HCT116 (cell line): ENCODE measurements around the gene SDR42E2. TPM values are rescaled to one million over a fixed set of nuclear protein-coding genes. Genes with fewer than 3 reads are reported as not detected.

ENCODE experiments used
- ATAC-seq: fragments of 200-7000 bp; cut with Tn5 transposase; 2 replicates; pipeline ENCODE4 v1.9.1; 2020; ENCODE audit warnings: mild to moderate bottlenecking, moderate library complexity
- BruUV-seq: library from RNA; stranded (reverse); fragments of 400-500 nt; replicated peaks from 2 replicates; lab custom pipeline; 2021; lab: Mats Ljungman, UMichigan
- CTCF ChIA-PET: fragments of 300-600 bp; sonication (Branson Sonifier 250); formaldehyde crosslinking; loops from one replicate; lab custom pipeline; 2021; ENCODE audit warnings: antibody characterized with exemption; lab: Charles Lee
- POLR2A ChIA-PET: fragments of 300-600, 350-600 bp; sonication (Branson Sonifier 250); formaldehyde crosslinking; loops from one replicate; lab custom pipeline; 2021; ENCODE audit warnings: antibody characterized with exemption; lab: Charles Lee
- RAD21 ChIA-PET, 2 experiments: fragments of 300-600 bp; sonication (Branson Sonifier 250); formaldehyde crosslinking; loops; one replicate each; lab custom pipeline; 2023; ENCODE audit warnings: low total read pairs in 2 of 2; ENCODE audit not compliant: uncharacterized antibody in 2 of 2, unreplicated experiment in 2 of 2, low non-redundant PET in 1 of 2; lab: Charles Lee
- DNase-seq: peaks from one replicate; pipeline ENCODE4 v3.0.0-alpha.2; 2010; ENCODE audit warnings: low read depth, low spot score
- H2AFZ ChIP-seq: fragments of 200-600 bp; shearing (Covaris generic), sonication (generic); 2 replicates; pipeline ENCODE4 v1.6.1; 2017; ENCODE audit warnings: low read depth, mixed run types, mixed read lengths, antibody characterized with exemption, low read length; ENCODE audit not compliant: poor library complexity, severe bottlenecking
- H3K27ac ChIP-seq: 2 replicates; pipeline ENCODE4 v1.5.1; 2012; ENCODE audit warnings: low read depth, low read length
- H3K27me3 ChIP-seq: fragments of 200-600 bp; sonication (generic); 2 replicates; pipeline ENCODE4 v1.6.1; 2016; ENCODE audit warnings: mixed run types, low read length, mixed read lengths; ENCODE audit not compliant: insufficient read depth
- H3K36me3 ChIP-seq, 2 experiments: fragments of 200-500 bp in 1 of 2; fragments of 200-600 bp in 1 of 2; sonication (Bioruptor generic) in 1 of 2; sonication (generic) in 1 of 2; 2 replicates each; pipeline versions ENCODE4 v1.5.1 to v1.6.1; 2014 to 2016; ENCODE audit warnings: low read length in 2 of 2, inconsistent platforms in 1 of 2, mixed read lengths in 1 of 2, mixed run types in 1 of 2; ENCODE audit not compliant: insufficient read depth in 2 of 2, control insufficient read depth in 1 of 2
- H3K4me1 ChIP-seq, 2 experiments: fragments of 200-600 bp in 1 of 2; sonication (generic) in 1 of 2; 2 replicates each; pipeline versions ENCODE4 v1.5.1 to v1.6.1; 2012 to 2017; ENCODE audit warnings: low read length in 2 of 2, inconsistent platforms in 1 of 2, mild to moderate bottlenecking in 1 of 2, mixed read lengths in 1 of 2, mixed run types in 1 of 2, moderate library complexity in 1 of 2; ENCODE audit not compliant: insufficient read depth in 2 of 2, control insufficient read depth in 1 of 2
- H3K4me2 ChIP-seq: fragments of 200-600 bp; sonication (generic); 2 replicates; pipeline ENCODE4 v1.6.1; 2017; ENCODE audit warnings: mixed run types, low read length, mixed read lengths
- H3K4me3 ChIP-seq, 2 experiments: fragments of 200-600 bp in 1 of 2; sonication (generic) in 1 of 2; replicated peaks in 1 of 2; 2 replicates each; pipeline ENCODE4 v1.5.1; 2011 to 2016; ENCODE audit warnings: low read length in 2 of 2, control low read depth in 1 of 2, low read depth in 1 of 2, mild to moderate bottlenecking in 1 of 2, mixed read lengths in 1 of 2, mixed run types in 1 of 2
- H3K79me2 ChIP-seq: fragments of 200-600 bp; sonication (generic); 2 replicates; pipeline ENCODE4 v1.6.1; 2017; ENCODE audit warnings: mild to moderate bottlenecking, mixed run types, low read length, moderate library complexity, mixed read lengths; ENCODE audit not compliant: insufficient read depth
- H3K9ac ChIP-seq: fragments of 200-600 bp; sonication (generic); 2 replicates; pipeline ENCODE4 v1.6.1; 2016; ENCODE audit warnings: low read length, mixed read lengths
- H3K9me2 ChIP-seq: fragments of 200-600 bp; sonication (generic), shearing (Covaris generic); 2 replicates; pipeline ENCODE4 v1.6.1; 2017; ENCODE audit warnings: mixed run types, mild to moderate bottlenecking, moderate library complexity; ENCODE audit not compliant: insufficient read depth
- H3K9me3 ChIP-seq, 2 experiments: fragments of 200-500 bp in 1 of 2; fragments of 200-600 bp in 1 of 2; sonication (Bioruptor generic) in 1 of 2; sonication (generic) in 1 of 2; 2 replicates each; pipeline ENCODE4 v1.6.1; 2014 to 2017; ENCODE audit warnings: low read length in 2 of 2, mixed read lengths in 2 of 2, inconsistent platforms in 1 of 2, low read depth in 1 of 2, mild to moderate bottlenecking in 1 of 2, mixed run types in 1 of 2, moderate library complexity in 1 of 2; ENCODE audit not compliant: control insufficient read depth in 1 of 2, insufficient read depth in 1 of 2
- H4K20me1 ChIP-seq: fragments of 200-600 bp; sonication (generic), shearing (Covaris generic); 2 replicates; pipeline ENCODE4 v1.6.1; 2017; ENCODE audit warnings: mixed run types, mild to moderate bottlenecking, moderate library complexity; ENCODE audit not compliant: insufficient read depth
- ATF3 ChIP-seq: IDR thresholded peaks from 2 replicates; pipeline ENCODE4 v1.6.1; 2012
- CEBPB ChIP-seq: IDR thresholded peaks from 2 replicates; pipeline ENCODE4 v1.6.1; 2012; ENCODE audit warnings: low read depth
- EGR1 ChIP-seq: IDR thresholded peaks from 2 replicates; pipeline ENCODE4 v1.6.1; 2012; ENCODE audit warnings: low read depth
- ELF1 ChIP-seq: IDR thresholded peaks from 2 replicates; pipeline ENCODE4 v1.6.1; 2012; ENCODE audit warnings: low read depth, borderline replicate concordance
- EZH2 ChIP-seq: fragments of 200-600 bp; sonication (generic); IDR thresholded peaks from 2 replicates; pipeline ENCODE4 v1.6.1; 2017; ENCODE audit warnings: antibody characterized with exemption, mixed run types
- POLR2A ChIP-seq: IDR thresholded peaks from 2 replicates; pipeline ENCODE4 v1.7.0; 2011; ENCODE audit warnings: borderline replicate concordance; ENCODE audit not compliant: insufficient read depth, insufficient read length; ENCODE audit errors: extremely low read depth
- POLR2AphosphoS5 ChIP-seq: IDR thresholded peaks from 2 replicates; pipeline ENCODE4 v1.6.1; 2011; ENCODE audit warnings: mild to moderate bottlenecking, low read depth, low read length, moderate library complexity
- RAD21 ChIP-seq: IDR thresholded peaks from 2 replicates; pipeline ENCODE4 v1.6.1; 2012; ENCODE audit warnings: low read depth, mild to moderate bottlenecking
- SIN3A ChIP-seq: IDR thresholded peaks from 2 replicates; pipeline ENCODE4 v1.6.1; 2012; ENCODE audit warnings: low read depth
- TCF7L2 ChIP-seq: IDR thresholded peaks from 2 replicates; pipeline ENCODE4 v1.7.0; 2011; ENCODE audit warnings: borderline replicate concordance, inconsistent platforms; ENCODE audit not compliant: insufficient read depth, insufficient read length; ENCODE audit errors: extremely low read depth
- YY1 ChIP-seq: IDR thresholded peaks from 2 replicates; pipeline ENCODE4 v1.6.1; 2011; ENCODE audit warnings: low read length, low read depth, moderate library complexity, mild to moderate bottlenecking; ENCODE audit not compliant: insufficient replicate concordance; ENCODE audit errors: extremely low read depth
- ZFX ChIP-seq: fragments of 450-650 bp; IDR thresholded peaks from 2 replicates; pipeline ENCODE4 v1.6.1; 2017
- ZNF274 ChIP-seq: fragments of 200-500 bp; sonication (Bioruptor generic); IDR thresholded peaks from 2 replicates; pipeline ENCODE4 v1.6.1; 2014; ENCODE audit warnings: mild to moderate bottlenecking, low read depth, low read length, inconsistent platforms
- intact Hi-C: fragments of 100-400 bp; cut with micrococcal nuclease; formaldehyde crosslinking; loops from 2 replicates; pipeline ENCODE4 v1.10.0; 2022
- total RNA-seq: library from RNA; stranded (reverse); gene quantifications from one replicate; pipeline ENCODE4 v1.2.1, GENCODE V29; 2021; ENCODE audit not compliant: unreplicated experiment
- TF ChIP-seq, protein P1 (sequence below): IDR thresholded peaks from 2 replicates; pipeline ENCODE4 v1.6.1; 2012; ENCODE audit warnings: low read depth
- TF ChIP-seq, protein P2 (sequence below): IDR thresholded peaks from 2 replicates; pipeline ENCODE4 v1.6.1; 2011; ENCODE audit warnings: mild to moderate bottlenecking, low read length, moderate library complexity; ENCODE audit not compliant: insufficient replicate concordance; ENCODE audit errors: extremely low read depth

The SDR42E2 gene
- total RNA-seq, 1 experiment from 2014 or later = 0.27 TPM

GRCh38 chr16:22130528-22130927, 31.8 kb upstream of the SDR42E2 start (continued):
- TF ChIP-seq, protein P1, sequence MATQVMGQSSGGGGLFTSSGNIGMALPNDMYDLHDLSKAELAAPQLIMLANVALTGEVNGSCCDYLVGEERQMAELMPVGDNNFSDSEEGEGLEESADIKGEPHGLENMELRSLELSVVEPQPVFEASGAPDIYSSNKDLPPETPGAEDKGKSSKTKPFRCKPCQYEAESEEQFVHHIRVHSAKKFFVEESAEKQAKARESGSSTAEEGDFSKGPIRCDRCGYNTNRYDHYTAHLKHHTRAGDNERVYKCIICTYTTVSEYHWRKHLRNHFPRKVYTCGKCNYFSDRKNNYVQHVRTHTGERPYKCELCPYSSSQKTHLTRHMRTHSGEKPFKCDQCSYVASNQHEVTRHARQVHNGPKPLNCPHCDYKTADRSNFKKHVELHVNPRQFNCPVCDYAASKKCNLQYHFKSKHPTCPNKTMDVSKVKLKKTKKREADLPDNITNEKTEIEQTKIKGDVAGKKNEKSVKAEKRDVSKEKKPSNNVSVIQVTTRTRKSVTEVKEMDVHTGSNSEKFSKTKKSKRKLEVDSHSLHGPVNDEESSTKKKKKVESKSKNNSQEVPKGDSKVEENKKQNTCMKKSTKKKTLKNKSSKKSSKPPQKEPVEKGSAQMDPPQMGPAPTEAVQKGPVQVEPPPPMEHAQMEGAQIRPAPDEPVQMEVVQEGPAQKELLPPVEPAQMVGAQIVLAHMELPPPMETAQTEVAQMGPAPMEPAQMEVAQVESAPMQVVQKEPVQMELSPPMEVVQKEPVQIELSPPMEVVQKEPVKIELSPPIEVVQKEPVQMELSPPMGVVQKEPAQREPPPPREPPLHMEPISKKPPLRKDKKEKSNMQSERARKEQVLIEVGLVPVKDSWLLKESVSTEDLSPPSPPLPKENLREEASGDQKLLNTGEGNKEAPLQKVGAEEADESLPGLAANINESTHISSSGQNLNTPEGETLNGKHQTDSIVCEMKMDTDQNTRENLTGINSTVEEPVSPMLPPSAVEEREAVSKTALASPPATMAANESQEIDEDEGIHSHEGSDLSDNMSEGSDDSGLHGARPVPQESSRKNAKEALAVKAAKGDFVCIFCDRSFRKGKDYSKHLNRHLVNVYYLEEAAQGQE = no peak
- TF ChIP-seq SIN3A (no peak), CEBPB (no peak), ZNF274 (no peak), EZH2 (no peak), ELF1 (no peak)
- TF ChIP-seq, all 23 proteins: peak for 0

DNA sequence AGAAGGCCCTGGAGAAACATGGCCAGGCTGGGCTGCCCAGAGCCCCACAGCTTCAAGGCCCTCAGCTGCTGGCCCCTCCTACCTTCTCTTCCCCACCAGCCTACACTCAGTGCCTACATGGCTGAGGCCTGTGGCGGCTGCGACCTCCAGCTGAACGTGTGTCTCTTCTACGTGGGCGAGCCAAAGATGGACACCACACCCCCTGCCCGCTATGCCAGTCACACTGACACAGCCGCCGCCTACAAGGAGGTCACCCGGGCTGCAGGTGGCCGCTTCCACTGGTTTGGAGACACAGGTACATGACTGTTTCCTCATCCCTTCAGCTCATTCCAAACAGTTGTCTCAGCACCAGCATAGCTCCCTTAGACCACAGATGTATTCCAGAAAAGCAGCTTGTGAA, 29.5 kb upstream of the SDR42E2 start:
- Histone ChIP-seq H2AFZ (no peak overlapping the region), H4K20me1 (no peaks in the 10 kb centered on the region), H3K4me2 (no peak overlapping the region), H3K79me2 (no peaks in the 10 kb centered on the region), H3K36me3 (no peaks in the 10 kb centered on the region), H3K4me3 (no peak overlapping the region), H3K27me3 (peaks cover 10% of the 10 kb centered on the region; the same call in 1 of the 2 replicates), H3K4me1 (no peaks in the 10 kb centered on the region), H3K9me2 (no peaks in the 10 kb centered on the region), H3K9ac (no peak overlapping the region), H3K9me3 (no peaks in the 10 kb centered on the region), H3K27ac (no peak overlapping the region)
- intact Hi-C loops = no loop called here
- no peak for DNase-seq
- ChIA-PET RAD21 (no interaction called here), CTCF (interaction anchor here (1.9 kb wide), 1 partner anchor 9 kb away, joined by 10 read pairs; no protein-coding TSS in a partner anchor), POLR2A (interaction anchor here (0.9 kb wide), 1 partner anchor 10 kb away, joined by 3 read pairs; no protein-coding TSS in a partner anchor)
- no TSS peak for BruUV-seq
- ATAC-seq = no peak
- TF ChIP-seq ZNF274 = no peak
- no peak for TF ChIP-seq TCF7L2
- TF ChIP-seq SIN3A = no peak
- no peak for TF ChIP-seq YY1
- TF ChIP-seq ZFX = no peak
- no peak for TF ChIP-seq CEBPB
- TF ChIP-seq POLR2AphosphoS5 = no peak
- no peak for TF ChIP-seq EGR1
- no peak for TF ChIP-seq RAD21
- TF ChIP-seq, protein P2, sequence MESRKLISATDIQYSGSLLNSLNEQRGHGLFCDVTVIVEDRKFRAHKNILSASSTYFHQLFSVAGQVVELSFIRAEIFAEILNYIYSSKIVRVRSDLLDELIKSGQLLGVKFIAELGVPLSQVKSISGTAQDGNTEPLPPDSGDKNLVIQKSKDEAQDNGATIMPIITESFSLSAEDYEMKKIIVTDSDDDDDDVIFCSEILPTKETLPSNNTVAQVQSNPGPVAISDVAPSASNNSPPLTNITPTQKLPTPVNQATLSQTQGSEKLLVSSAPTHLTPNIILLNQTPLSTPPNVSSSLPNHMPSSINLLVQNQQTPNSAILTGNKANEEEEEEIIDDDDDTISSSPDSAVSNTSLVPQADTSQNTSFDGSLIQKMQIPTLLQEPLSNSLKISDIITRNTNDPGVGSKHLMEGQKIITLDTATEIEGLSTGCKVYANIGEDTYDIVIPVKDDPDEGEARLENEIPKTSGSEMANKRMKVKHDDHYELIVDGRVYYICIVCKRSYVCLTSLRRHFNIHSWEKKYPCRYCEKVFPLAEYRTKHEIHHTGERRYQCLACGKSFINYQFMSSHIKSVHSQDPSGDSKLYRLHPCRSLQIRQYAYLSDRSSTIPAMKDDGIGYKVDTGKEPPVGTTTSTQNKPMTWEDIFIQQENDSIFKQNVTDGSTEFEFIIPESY = no peak
- TF ChIP-seq ATF3 = no peak
- TF ChIP-seq, protein P1 = no peak
- no peak for TF ChIP-seq POLR2A
